Caco-2 (cell line): Measurements from ENCODE around the gene SLC9A3. TPM values are rescaled to one million over a fixed set of nuclear protein-coding genes. Genes with fewer than 3 reads are reported as not detected.

Source experiments
- BruUV-seq: library from RNA; stranded (reverse); fragments of 400-500 nt; replicated peaks from 2 replicates; lab custom pipeline; 2021; lab: Mats Ljungman, UMichigan
- CTCF ChIA-PET: fragments of 300-600 bp; sonication (Branson Sonifier 250); formaldehyde crosslinking; loops from one replicate; lab custom pipeline; 2022; ENCODE audit warnings: antibody characterized with exemption; lab: Charles Lee
- POLR2A ChIA-PET: fragments of 300-600 bp; sonication (Branson Sonifier 250); formaldehyde crosslinking; loops from one replicate; lab custom pipeline; 2022; ENCODE audit warnings: antibody characterized with exemption; lab: Charles Lee
- DNase-seq, 2 experiments: peaks; one replicate each; pipeline versions ENCODE4 v3.0.0 to v3.0.0-alpha.2; 2020 to 2022
- H3K27me3 ChIP-seq: replicated peaks from 2 replicates; pipeline ENCODE4 v1.6.0; 2011; ENCODE audit warnings: low read length; ENCODE audit not compliant: control insufficient read depth, insufficient read depth
- H3K36me3 ChIP-seq: 2 replicates; pipeline ENCODE4 v1.5.1; 2011; ENCODE audit warnings: low read length; ENCODE audit not compliant: control insufficient read depth, insufficient read depth
- H3K4me1 ChIP-seq: fragments of 250-450 bp; sonication (Bioruptor Pico); 2 replicates; pipeline ENCODE4 v1.5.1; 2020; ENCODE audit warnings: mild to moderate bottlenecking
- H3K4me3 ChIP-seq: 2 replicates; pipeline ENCODE4 v1.5.1; 2011; ENCODE audit warnings: low read depth, mild to moderate bottlenecking, control low read depth, low read length
- H3K9me3 ChIP-seq: fragments of 250-450 bp; sonication (Bioruptor Pico); 2 replicates; pipeline ENCODE4 v1.5.1; 2020; ENCODE audit warnings: mild to moderate bottlenecking, moderate library complexity
- H3K27ac Mint-ChIP-seq: one replicate; pipeline ENCODE4 v1.8.0; 2022; ENCODE audit warnings: mixed read lengths; ENCODE audit not compliant: unreplicated experiment
- H3K27me3 Mint-ChIP-seq: one replicate; pipeline ENCODE4 v1.8.0; 2022; ENCODE audit warnings: mixed read lengths; ENCODE audit not compliant: insufficient read depth, unreplicated experiment
- H3K36me3 Mint-ChIP-seq: one replicate; pipeline ENCODE4 v1.8.0; 2022; ENCODE audit warnings: mild to moderate bottlenecking, mixed read lengths; ENCODE audit not compliant: insufficient read depth, unreplicated experiment
- H3K4me1 Mint-ChIP-seq: one replicate; pipeline ENCODE4 v1.8.0; 2022; ENCODE audit warnings: low read depth, mixed read lengths; ENCODE audit not compliant: unreplicated experiment
- H3K4me3 Mint-ChIP-seq: one replicate; pipeline ENCODE4 v1.8.0; 2022; ENCODE audit warnings: mild to moderate bottlenecking, moderate library complexity, mixed read lengths; ENCODE audit not compliant: unreplicated experiment
- H3K9me3 Mint-ChIP-seq: one replicate; pipeline ENCODE4 v1.8.0; 2022; ENCODE audit warnings: mixed read lengths; ENCODE audit not compliant: unreplicated experiment
- intact Hi-C: fragments of 100-400 bp; cut with micrococcal nuclease; formaldehyde crosslinking; loops from one replicate; pipeline ENCODE4 v1.10.0; 2022; ENCODE audit not compliant: unreplicated experiment
- total RNA-seq: library from RNA; stranded (reverse); gene quantifications from 2 replicates; pipeline ENCODE4 v1.2.3, GENCODE V29; 2022
- TF ChIP-seq, protein P1 (sequence below), 2 experiments: fragments of 200-600 bp in 1 of 2; IDR thresholded peaks; 1 replicate in 1 of 2; 2 replicates in 1 of 2; pipeline versions ENCODE4 v1.5.1 to v1.8.0; 2011 to 2022; ENCODE audit warnings: antibody characterized with exemption in 1 of 2, control low read depth in 1 of 2, inconsistent platforms in 1 of 2, low read depth in 1 of 2, low read length in 1 of 2, mild to moderate bottlenecking in 1 of 2, moderate library complexity in 1 of 2; ENCODE audit not compliant: insufficient read depth in 1 of 2, severe bottlenecking in 1 of 2, unreplicated experiment in 1 of 2

SLC9A3 gene
- total RNA-seq, 1 experiment from 2014 or later = 3.4 TPM

GRCh38 chr5:472656-473550, 51.3 kb downstream of the SLC9A3 start:
- POLR2A ChIA-PET = no interaction called here
- no TSS peak for BruUV-seq
- CTCF ChIA-PET = interaction anchor here (1.0 to 1.9 kb wide), 4 partner anchors 26 to 152 kb away, joined by 3 to 10 read pairs (median 7); no protein-coding TSS in a partner anchor

DNA sequence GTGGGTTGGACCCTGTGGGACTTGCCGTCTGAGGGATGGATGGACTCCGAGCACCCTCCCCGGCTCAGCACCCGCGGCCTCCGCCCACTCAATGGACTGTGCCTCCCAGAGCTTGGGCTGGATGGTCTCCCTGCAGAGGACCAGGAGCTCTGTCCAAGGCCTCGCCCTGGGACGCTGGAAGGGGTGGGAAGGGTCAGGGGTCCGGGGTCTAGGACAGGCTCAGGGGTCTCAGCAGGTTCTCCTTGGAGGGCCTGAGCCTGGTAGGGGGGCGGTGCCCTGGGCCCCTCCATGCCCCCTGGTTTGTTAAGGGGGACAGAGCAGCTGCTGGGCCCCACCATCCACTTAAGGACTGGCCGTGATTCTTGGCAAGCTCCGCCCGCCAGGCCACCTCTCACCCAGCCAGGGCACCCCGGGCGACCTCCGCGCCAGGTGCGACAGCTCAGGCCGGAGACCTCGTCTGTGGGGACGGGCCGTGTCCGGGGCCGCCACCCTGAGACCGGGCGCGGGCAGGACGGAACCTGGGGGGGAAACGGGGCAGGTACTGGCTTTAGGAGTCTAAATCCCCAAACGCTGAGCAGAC, 52.1 kb downstream of the SLC9A3 start:
- H3K9me3 Mint-ChIP-seq = no peaks in the 10 kb centered on the region
- H3K36me3 Mint-ChIP-seq = peaks cover 21% of the 10 kb centered on the region
- no peaks in the 10 kb centered on the region for H3K27me3 Mint-ChIP-seq
- intact Hi-C loops = no loop called here
- no peaks in the 10 kb centered on the region for H3K4me1 ChIP-seq
- TSS peak; percentile 46 for BruUV-seq
- peak overlapping the region; percentile 87 for H3K27ac Mint-ChIP-seq
- ChIA-PET CTCF (interaction anchor here (0.7 to 1.9 kb wide), 4 partner anchors 25 to 287 kb away, joined by 3 to 9 read pairs (median 4); no protein-coding TSS in a partner anchor), POLR2A (interaction anchor here (0.5 to 0.6 kb wide), 2 partner anchors 26 to 254 kb away, joined by 4 read pairs; partner anchors contain the start of genes CCDC127 and SDHA)
- peak overlapping the region; percentile 85 for H3K4me3 Mint-ChIP-seq
- H3K4me3 ChIP-seq = peak overlapping the region; percentile 98
- no peaks in the 10 kb centered on the region for H3K9me3 ChIP-seq
- no peaks in the 10 kb centered on the region for H3K27me3 ChIP-seq
- TF ChIP-seq, protein P1, sequence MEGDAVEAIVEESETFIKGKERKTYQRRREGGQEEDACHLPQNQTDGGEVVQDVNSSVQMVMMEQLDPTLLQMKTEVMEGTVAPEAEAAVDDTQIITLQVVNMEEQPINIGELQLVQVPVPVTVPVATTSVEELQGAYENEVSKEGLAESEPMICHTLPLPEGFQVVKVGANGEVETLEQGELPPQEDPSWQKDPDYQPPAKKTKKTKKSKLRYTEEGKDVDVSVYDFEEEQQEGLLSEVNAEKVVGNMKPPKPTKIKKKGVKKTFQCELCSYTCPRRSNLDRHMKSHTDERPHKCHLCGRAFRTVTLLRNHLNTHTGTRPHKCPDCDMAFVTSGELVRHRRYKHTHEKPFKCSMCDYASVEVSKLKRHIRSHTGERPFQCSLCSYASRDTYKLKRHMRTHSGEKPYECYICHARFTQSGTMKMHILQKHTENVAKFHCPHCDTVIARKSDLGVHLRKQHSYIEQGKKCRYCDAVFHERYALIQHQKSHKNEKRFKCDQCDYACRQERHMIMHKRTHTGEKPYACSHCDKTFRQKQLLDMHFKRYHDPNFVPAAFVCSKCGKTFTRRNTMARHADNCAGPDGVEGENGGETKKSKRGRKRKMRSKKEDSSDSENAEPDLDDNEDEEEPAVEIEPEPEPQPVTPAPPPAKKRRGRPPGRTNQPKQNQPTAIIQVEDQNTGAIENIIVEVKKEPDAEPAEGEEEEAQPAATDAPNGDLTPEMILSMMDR (IDR thresholded peaks at IDR 0.05; ENCODE audit: insufficient read depth in 1 of 2, low read depth in 1 of 2, low read length in 1 of 2, severe bottlenecking in 1 of 2, unreplicated experiment in 1 of 2) = no peak
- H3K4me1 Mint-ChIP-seq = peaks cover 7% of the 10 kb centered on the region
- DNase-seq = peak in 1 of 2 experiments; percentile 37
- no peaks in the 10 kb centered on the region for H3K36me3 ChIP-seq

More at GRCh38 chr5:472656-473550, 51.3 kb downstream of the SLC9A3 start:
- intact Hi-C loops = no loop called here
- TF ChIP-seq, protein P1 (IDR thresholded peaks at IDR 0.05; ENCODE audit: insufficient read depth in 1 of 2, low read depth in 1 of 2, low read length in 1 of 2, severe bottlenecking in 1 of 2, unreplicated experiment in 1 of 2) = no peak
- Histone ChIP-seq H3K27me3 (no peaks in the 10 kb centered on the region), H3K4me3 (peak overlapping the region; percentile 98), H3K4me1 (no peaks in the 10 kb centered on the region), H3K36me3 (no peaks in the 10 kb centered on the region), H3K9me3 (no peaks in the 10 kb centered on the region)
- Mint-ChIP-seq H3K27ac (peak overlapping the region; percentile 87), H3K4me3 (peak overlapping the region; percentile 85), H3K27me3 (no peaks in the 10 kb centered on the region), H3K36me3 (peaks cover 21% of the 10 kb centered on the region), H3K4me1 (peaks cover 7% of the 10 kb centered on the region), H3K9me3 (no peaks in the 10 kb centered on the region)
- DNase-seq = peak; percentile 77 to 90

DNA sequence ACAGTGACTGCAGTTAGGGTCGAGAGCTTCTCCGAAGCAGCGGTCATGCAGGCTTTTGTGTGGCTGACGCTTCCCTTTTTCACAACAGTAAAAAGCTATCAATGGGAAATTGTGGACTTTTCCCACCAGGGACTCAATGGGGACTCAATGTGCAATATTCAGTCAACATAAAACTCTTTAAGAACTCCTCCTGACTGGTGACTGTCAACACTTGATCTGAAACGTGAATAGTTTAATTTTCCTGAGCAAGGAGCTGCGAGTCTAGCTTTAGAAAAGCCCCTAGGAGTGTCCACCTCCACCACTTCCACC, 52.5 kb downstream of the SLC9A3 start:
- H3K27me3 ChIP-seq = no peaks in the 10 kb centered on the region
- DNase-seq = no peak
- H3K4me3 ChIP-seq = peak overlapping the region; percentile 98
- H3K9me3 ChIP-seq = no peaks in the 10 kb centered on the region
- peaks cover 7% of the 10 kb centered on the region for H3K4me1 Mint-ChIP-seq
- H3K27me3 Mint-ChIP-seq = no peaks in the 10 kb centered on the region
- CTCF ChIA-PET = interaction anchor here (0.7 to 1.9 kb wide), 4 partner anchors 25 to 287 kb away, joined by 3 to 9 read pairs (median 4); no protein-coding TSS in a partner anchor
- H3K4me1 ChIP-seq = no peaks in the 10 kb centered on the region
- intact Hi-C loops = no loop called here
- no TSS peak for BruUV-seq
- peaks cover 21% of the 10 kb centered on the region for H3K36me3 Mint-ChIP-seq
- peak overlapping the region; percentile 85 for H3K4me3 Mint-ChIP-seq
- H3K27ac Mint-ChIP-seq = peak overlapping the region; percentile 87
- no peaks in the 10 kb centered on the region for H3K36me3 ChIP-seq
- POLR2A ChIA-PET = interaction anchor here (0.5 to 0.6 kb wide), 2 partner anchors 25 to 254 kb away, joined by 4 read pairs; partner anchors contain the start of genes CCDC127 and SDHA
- no peaks in the 10 kb centered on the region for H3K9me3 Mint-ChIP-seq
- TF ChIP-seq, protein P1 (IDR thresholded peaks at IDR 0.05; ENCODE audit: insufficient read depth in 1 of 2, low read depth in 1 of 2, low read length in 1 of 2, severe bottlenecking in 1 of 2, unreplicated experiment in 1 of 2) = no peak
